SKM-1 (cell line): Measurements from ENCODE around the gene RIC1.
"Not testable (repeated sequence)": the region's sequence is repeated elsewhere in the genome, so short reads cannot be mapped to it uniquely, and the experiment has no call there.

Source experiments
- DNase-seq: peaks from one replicate; lab custom pipeline; 2025; ENCODE audit not compliant: unreplicated experiment; lab: John Stamatoyannopoulos, UW

RIC1 gene

GRCh38 chr9:5784526-5785315 is 155.8 kb downstream of the RIC1 start:
- DNase-seq, result no peak

GRCh38 chr9:5786370-5787127 is 157.6 kb downstream of the RIC1 start:
- DNase-seq, result no peak

GRCh38 chr9:5787220-5787619 is 158.3 kb downstream of the RIC1 start:
- DNase-seq, result no peak

- DNase-seq, result no peak
These were observed 158.9 kb downstream of the RIC1 start for GRCh38 chr9:5787759-5788302.

- no peak for DNase-seq
These were observed 160.6 kb downstream of the RIC1 start for GRCh38 chr9:5789489-5789888.

- no peak for DNase-seq
These were observed 162.0 kb downstream of the RIC1 start for GRCh38 chr9:5790923-5791322.

- no peak for DNase-seq
These were observed 163.0 kb downstream of the RIC1 start for GRCh38 chr9:5791870-5792269.

- no peak for DNase-seq
These were observed 164.9 kb downstream of the RIC1 start for GRCh38 chr9:5793812-5794211.

- no peak for DNase-seq
These were observed 167.4 kb downstream of the RIC1 start for GRCh38 chr9:5796298-5796697.

GRCh38 chr9:5798581-5798980 is 169.7 kb downstream of the RIC1 start:
- DNase-seq, result no peak

GRCh38 chr9:5799314-5799713 is 170.4 kb downstream of the RIC1 start:
- no peak for DNase-seq

- not testable (repeated sequence) for DNase-seq
These were observed 171.5 kb downstream of the RIC1 start for GRCh38 chr9:5800378-5800777.

- DNase-seq, result no peak
These were observed 172.2 kb downstream of the RIC1 start for GRCh38 chr9:5800969-5801738.

GRCh38 chr9:5801739-5802113 is 172.8 kb downstream of the RIC1 start:
- DNase-seq, result no peak

- no peak for DNase-seq
These were observed 176.6 kb downstream of the RIC1 start for GRCh38 chr9:5805478-5805877.

- DNase-seq, result no peak
These were observed 182.8 kb downstream of the RIC1 start for GRCh38 chr9:5811751-5812150.

- no peak for DNase-seq
These were observed 184.9 kb downstream of the RIC1 start for GRCh38 chr9:5813824-5814223.

- no peak for DNase-seq
These were observed 186.6 kb downstream of the RIC1 start for GRCh38 chr9:5815461-5815860.

- DNase-seq, result no peak
These were observed 189.0 kb downstream of the RIC1 start for GRCh38 chr9:5817862-5818261.

GRCh38 chr9:5818424-5819142 is 189.7 kb downstream of the RIC1 start:
- no peak for DNase-seq

GRCh38 chr9:5819174-5819573 is 190.3 kb downstream of the RIC1 start:
- no peak for DNase-seq
